Measurements from ENCODE around the gene TARBP2. TPM values are rescaled to one million over a fixed set of nuclear protein-coding genes. Genes with fewer than 3 reads are reported as not detected.

TARBP2 gene
- total RNA-seq, 2 experiments from 2014 or later = 51.5 to 53.6 TPM

DNA sequence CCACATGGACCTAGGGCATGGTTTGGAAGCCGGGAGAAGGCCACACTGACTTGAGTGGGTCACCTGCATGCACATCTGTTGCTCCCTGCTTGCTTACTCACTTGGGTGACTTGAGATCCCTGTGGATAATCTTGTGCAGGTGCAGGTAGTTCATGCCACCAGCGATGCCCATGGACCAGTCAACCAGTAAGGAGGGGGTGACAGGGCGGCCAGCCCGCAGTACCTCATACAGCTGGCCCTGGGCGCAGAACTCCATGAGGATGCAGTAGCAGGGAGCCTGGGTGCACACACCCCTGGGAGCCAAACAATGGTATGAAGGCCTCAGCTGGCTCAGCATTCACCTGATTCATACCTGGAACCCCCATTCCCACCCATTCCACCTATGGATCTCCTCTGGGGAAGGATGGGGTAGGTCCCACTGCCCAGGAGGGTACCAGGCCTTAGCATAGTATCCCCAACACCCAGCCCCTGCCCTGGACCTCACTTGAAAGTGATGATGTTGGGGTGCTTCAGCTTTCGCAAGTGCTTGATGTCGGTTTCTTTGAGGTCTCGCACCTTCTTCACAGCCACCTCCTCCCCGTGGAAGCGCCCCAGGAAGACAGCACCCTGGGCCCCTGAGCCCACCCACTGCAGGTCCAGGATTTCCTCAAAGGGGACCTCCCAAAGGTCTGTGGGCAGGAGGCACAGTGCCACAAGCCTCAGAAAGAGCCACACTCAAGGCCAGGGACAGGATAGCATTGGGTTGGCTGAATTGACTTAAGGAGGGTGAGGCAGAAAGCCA lies 14.9 kb upstream of the TARBP2 start:
- ChIA-PET POLR2A (no interaction called here), CTCF (interaction anchor here (0.6 to 0.9 kb wide), 2 partner anchors 14 to 60 kb away, joined by 3 read pairs; no protein-coding TSS in a partner anchor)

GRCh38 chr12:53486736-53487487 lies 14.2 kb upstream of the TARBP2 start:
- ChIA-PET POLR2A (no interaction called here), CTCF (interaction anchor here (0.6 to 0.9 kb wide), 2 partner anchors 15 to 61 kb away, joined by 3 read pairs; no protein-coding TSS in a partner anchor)

DNA sequence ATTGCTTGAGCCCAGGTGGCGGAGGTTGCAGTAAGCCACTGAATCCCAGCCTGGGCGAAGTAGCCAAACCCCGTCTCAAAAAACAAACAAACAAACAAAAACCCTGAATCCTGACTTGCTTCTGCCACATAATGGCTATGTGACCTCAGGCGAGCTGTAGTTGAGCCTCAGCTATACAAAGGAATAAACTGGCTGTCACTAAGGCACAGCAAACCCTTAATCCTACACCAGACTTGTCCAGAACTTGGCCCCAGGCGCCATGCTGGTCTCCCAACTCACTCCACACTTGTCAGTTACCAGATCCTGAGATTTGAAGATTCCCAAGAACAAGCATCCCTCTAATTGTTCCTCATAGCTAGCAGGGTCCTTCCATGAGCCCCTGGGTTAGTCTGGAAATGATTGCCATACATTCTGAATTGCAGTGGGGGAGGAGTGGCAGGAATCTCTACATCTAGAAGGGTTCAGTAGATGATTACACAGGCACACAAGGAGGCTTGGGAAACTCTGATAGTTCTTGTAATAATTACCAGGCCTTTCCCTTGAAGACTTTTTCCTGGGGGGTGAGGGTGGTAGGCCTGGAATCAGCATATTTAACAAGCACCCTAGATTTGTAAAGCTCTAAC lies 11.7 kb upstream of the TARBP2 start:
- CTCF ChIA-PET = interaction anchor here (1.1 to 3.0 kb wide), 3 partner anchors 11 to 19 kb away, joined by 5 to 11 read pairs (median 7); no protein-coding TSS in a partner anchor
- POLR2A ChIA-PET = interaction anchor here (0.7 to 1.3 kb wide), 2 partner anchors 11 to 36 kb away, joined by 3 to 5 read pairs; no protein-coding TSS in a partner anchor

DNA sequence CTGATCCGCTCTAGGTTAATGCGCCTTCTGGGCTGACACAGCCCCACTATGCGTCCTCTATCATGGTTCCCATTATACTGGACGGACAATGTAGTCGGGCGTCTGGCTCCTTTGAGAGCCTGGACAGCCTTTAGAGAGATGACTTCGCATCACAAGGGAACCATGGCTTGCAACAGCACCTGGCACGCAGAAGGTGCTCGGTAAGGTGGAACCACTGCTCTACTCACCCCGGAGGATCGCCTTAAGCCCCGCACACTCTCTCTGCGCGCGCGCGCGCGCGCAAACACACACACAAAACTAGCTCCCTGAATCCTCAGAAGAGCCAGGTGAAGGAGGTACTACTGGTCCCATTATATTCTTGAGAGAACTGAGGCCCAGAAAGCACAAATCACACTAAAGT lies 8.9 kb upstream of the TARBP2 start:
- CTCF ChIA-PET = interaction anchor here (0.7 to 3.0 kb wide), 7 partner anchors 9 to 17 kb away, joined by 3 to 11 read pairs (median 4); partner anchors contain the start of gene TARBP2
- POLR2A ChIA-PET = interaction anchor here (0.6 to 1.3 kb wide), 4 partner anchors 9 to 389 kb away, joined by 3 to 7 read pairs (median 4); partner anchors contain the start of gene SOAT2

- POLR2A ChIA-PET = interaction anchor here (0.6 kb wide), 1 partner anchor 42 kb away, joined by 3 read pairs; no protein-coding TSS in a partner anchor
- CTCF ChIA-PET = interaction anchor here (0.7 to 1.8 kb wide), 8 partner anchors 10 to 146 kb away, joined by 3 to 6 read pairs (median 4); no protein-coding TSS in a partner anchor
Observed at GRCh38 chr12:53492830-53493609, 8.1 kb upstream of the TARBP2 start.

DNA sequence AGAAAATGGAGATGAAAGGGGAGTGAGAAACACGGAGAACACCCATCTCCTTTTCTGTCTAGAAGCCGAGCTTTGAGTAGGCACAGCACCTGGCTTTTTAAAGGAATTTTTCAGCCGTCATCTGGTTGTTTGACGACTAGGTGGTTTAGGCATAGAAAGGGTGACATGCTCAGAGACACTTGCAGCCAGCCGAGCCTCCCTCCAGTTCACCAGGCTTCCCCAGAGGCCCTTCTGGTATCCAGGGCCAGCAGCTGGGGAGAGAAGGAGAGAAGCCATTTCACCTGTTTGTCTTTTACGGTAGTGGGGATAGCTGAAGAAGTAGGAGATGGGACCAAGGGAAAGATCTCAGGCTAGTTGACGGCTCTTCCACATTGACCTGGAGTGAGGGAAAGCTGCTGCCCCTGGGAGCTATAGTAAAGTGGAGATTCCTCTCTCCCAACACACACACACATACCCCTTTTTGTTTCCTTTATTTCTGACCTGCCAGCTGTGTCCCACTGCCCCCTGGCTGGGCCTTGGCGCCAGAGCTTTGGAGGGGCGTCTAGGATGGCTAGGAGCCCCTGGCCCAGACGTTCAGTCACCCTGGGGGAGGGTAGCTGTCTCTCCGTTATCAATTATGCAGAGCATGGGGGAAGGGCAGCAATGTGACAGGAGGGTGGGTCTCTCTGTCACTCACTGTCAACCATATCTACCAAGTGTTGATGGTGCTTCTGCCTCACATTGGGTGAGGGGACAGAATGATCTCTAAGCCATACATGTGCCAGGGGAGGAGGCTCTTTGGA lies 7.3 kb upstream of the TARBP2 start:
- ChIA-PET CTCF (interaction anchor here (0.7 to 1.3 kb wide), 5 partner anchors 15 to 172 kb away, joined by 3 to 6 read pairs (median 4); partner anchors contain the start of gene AAAS), POLR2A (interaction anchor here (0.6 to 0.7 kb wide), 2 partner anchors 43 to 45 kb away, joined by 3 read pairs; no protein-coding TSS in a partner anchor)

DNA sequence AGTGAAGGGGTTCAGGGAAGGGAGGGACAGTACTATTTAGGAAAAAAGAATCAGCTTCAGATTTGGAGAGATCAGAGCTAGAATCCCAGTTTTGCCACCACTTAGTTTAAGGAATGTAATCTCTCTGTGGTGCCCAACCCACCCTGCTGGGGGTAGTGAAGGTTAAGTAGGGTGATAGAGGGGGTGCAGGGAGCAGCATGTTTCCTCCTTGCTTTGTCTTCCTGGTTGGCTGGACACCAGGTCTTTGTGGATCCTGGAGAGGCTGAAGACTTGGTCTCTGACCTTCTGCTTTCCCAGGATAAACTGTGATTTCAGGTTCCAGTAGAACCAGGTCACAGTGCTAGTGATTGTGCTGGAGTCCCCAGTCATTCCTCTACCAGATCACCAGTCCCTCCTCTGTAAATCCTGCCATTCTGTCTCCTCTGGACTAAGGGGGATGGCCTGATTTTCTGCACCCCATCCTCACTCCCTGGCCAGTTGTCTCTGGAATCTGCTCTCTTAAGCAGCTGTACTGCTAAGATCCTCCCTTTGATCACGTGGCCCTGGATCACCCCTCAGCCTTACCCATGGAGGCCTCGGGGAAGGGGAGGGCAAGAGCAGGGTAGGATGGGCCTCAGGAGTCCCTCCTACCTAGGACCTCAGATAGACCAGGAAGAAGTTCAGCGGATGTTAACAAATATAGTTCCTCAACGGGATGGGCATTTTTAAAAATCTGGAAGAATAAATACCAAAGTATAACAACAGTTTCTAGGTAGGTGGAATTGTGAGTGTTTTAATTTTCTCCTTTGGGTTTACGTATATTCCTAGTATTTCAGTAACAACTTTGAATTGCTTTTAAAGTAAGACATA lies 5.0 kb upstream of the TARBP2 start:
- CTCF ChIA-PET = interaction anchor here (1.2 kb wide), 1 partner anchor 17 kb away, joined by 3 read pairs; no protein-coding TSS in a partner anchor
- POLR2A ChIA-PET = no interaction called here

DNA sequence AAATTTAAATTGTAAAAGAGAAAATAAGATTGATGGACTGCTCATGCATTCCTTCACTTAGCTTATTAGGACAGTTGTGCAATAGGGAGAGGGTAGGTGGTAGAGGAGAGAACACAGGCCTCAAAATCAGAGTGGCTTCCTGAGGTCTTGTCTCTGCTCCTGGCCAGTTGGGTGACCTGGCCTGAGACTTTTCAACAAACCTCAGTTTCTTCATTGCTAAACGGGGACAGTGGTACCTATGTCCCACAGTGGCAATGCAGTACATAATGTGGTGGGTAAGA lies 4.4 kb upstream of the TARBP2 start:
- CTCF ChIA-PET = no interaction called here
- POLR2A ChIA-PET = no interaction called here

GRCh38 chr12:53497461-53497860 lies 3.6 kb upstream of the TARBP2 start:
- ChIA-PET POLR2A (no interaction called here), CTCF (no interaction called here)

GRCh38 chr12:53498235-53498630 lies 2.9 kb upstream of the TARBP2 start:
- CTCF ChIA-PET = interaction anchor here (0.6 to 1.4 kb wide), 4 partner anchors 49 to 273 kb away, joined by 3 to 4 read pairs (median 3); no protein-coding TSS in a partner anchor
- POLR2A ChIA-PET = no interaction called here

DNA sequence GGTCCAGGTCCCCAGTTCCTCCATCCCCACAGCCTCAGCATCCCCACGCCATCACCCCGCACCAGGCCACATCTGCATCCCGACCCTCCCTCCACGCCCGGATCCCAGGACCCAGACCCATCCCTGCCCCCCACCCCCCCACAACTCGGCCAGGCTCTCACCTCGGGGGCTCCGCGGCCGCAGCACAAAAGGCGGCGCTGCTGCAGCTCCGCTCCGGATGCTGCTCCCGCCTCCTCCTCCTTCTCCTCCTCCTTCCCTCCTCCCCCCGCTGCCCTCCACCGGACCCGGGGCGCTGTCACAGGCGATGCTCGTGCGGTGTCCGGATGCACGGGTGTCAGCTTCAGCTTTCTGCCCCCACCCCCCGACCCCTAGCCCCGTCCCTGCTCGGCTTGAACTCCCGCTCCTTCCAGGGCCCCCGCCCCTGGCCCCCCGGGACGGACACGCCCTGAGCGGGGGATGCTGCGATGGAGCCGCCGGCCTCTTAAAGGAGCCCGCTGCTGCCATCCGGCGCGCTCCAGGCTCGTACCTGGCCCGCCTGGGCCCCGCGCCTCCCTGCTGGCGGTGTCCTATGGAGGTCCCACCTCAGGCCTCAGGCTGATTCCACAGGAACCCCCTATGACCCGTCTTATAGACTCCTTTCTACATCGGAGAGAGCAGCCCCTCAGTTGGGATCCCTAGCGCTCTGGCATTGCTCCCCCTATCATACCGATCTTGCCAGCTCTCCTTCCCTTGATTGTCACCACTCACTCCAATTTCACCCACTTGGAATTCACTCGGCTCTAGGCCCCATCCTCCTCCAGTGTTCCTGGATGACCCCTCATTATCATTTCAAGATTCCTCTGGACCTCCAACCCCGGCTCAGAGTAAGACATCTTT lies 1.6 kb upstream of the TARBP2 start, which contains the start of gene MAP3K12:
Gene MAP3K12 (minus strand): TSS at position 193 of the 876 bp plus-strand sequence. CDS start 12,067 bp downstream, outside the sequence.
- CTCF ChIA-PET = interaction anchor here (1.0 to 2.4 kb wide), 4 partner anchors 10 to 178 kb away, joined by 3 to 12 read pairs (median 4); partner anchors contain the start of gene AAAS
- POLR2A ChIA-PET = interaction anchor here (1.0 kb wide), 1 partner anchor 8 kb away, joined by 6 read pairs; no protein-coding TSS in a partner anchor

DNA sequence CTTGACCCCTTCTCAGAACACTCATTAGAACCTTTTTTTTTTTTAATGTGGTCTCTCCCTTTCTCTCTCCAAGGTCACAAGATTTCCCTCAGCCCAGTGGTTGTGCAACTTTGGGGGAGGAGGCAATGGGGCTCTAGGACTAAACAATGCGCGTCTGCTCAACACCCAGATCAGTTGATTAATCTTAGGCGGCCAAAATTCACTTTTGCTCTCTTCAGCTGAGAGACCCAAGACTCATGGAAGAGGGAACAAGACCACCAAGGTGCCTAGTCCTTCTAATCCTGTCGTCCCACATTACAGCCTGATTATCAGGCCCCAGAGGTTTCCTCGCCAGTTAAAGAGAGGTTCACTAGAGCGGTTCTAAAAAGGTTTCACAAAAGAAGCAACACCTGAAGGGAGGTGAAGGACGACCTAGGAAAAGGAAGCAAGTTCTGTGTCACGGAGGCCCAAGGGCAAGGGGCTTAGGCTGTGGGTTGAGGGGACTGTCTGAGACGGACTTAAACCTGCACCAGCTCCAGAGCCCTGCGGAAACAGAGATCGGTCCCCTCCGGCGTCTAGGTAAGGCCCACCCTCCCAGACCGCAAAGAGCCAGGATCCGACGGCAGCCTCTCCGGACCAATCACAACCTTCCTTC lies 824 bp upstream of the TARBP2 start:
- ChIA-PET CTCF (interaction anchor here (0.8 to 2.4 kb wide), 9 partner anchors 8 to 179 kb away, joined by 3 to 12 read pairs (median 4); partner anchors contain the start of genes AAAS and ATP5MC2), POLR2A (interaction anchor here (0.7 to 1.4 kb wide), 13 partner anchors 9 to 517 kb away, joined by 3 to 6 read pairs (median 4); partner anchors contain the start of genes AAAS and SPRYD3)

DNA sequence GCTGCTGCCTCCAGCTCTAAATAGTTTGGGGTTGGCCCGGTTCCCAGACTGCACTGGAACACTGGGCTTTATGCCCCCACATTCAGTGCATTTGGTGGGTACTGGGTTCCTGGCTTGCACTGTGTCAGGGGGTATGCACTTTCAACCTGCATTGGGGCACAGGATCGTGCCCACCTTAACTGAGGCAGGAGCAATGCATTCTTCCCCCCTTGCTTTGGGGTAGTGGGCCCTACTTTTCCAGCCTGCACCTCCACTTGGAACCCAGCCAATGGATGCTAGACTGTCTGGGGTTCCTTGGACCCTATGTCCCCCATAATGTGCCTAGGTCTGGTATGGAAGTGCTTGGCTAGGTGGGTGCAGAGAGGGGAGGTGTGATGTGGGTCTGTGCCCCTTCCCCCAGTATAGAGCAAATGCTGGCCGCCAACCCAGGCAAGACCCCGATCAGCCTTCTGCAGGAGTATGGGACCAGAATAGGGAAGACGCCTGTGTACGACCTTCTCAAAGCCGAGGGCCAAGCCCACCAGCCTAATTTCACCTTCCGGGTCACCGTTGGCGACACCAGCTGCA lies 615 bp downstream of the TARBP2 start:
- ChIA-PET POLR2A (interaction anchor here (0.6 to 1.4 kb wide), 8 partner anchors 8 to 423 kb away, joined by 3 to 6 read pairs (median 4); partner anchors contain the start of genes AAAS and SPRYD3), CTCF (interaction anchor here (0.6 to 2.4 kb wide), 10 partner anchors 7 to 460 kb away, joined by 3 to 12 read pairs (median 3); partner anchors contain the start of gene ATP5MC2)

GRCh38 chr12:53502331-53502730 lies 1.2 kb downstream of the TARBP2 start:
- CTCF ChIA-PET = interaction anchor here (1.6 kb wide), 1 partner anchor 41 kb away, joined by 3 read pairs; no protein-coding TSS in a partner anchor
- POLR2A ChIA-PET = no interaction called here

All from activated CD8-positive, alpha-beta memory T cell treated with anti-CD3 and anti-CD28 coated beads for 36 hours (primary cell).